Ishikawa (cell line): ENCODE results near the gene GALNT10.

Experiments used
- CEBPB ChIP-seq: IDR thresholded peaks from 2 replicates; pipeline ENCODE4 v1.6.1; 2012
- CREB1 ChIP-seq: IDR thresholded peaks from 2 replicates; pipeline ENCODE4 v1.6.1; 2012; ENCODE audit warnings: low read depth
- EGR1 ChIP-seq: IDR thresholded peaks from 2 replicates; pipeline ENCODE4 v1.6.1; 2012
- EP300 ChIP-seq: IDR thresholded peaks from 2 replicates; pipeline ENCODE4 v1.6.1; 2012; ENCODE audit warnings: borderline replicate concordance
- FOXM1 ChIP-seq: IDR thresholded peaks from 2 replicates; pipeline ENCODE4 v1.6.1; 2012; ENCODE audit warnings: low read depth, borderline replicate concordance
- MAX ChIP-seq: IDR thresholded peaks from 2 replicates; pipeline ENCODE4 v1.6.1; 2012
- NFIC ChIP-seq: IDR thresholded peaks from 2 replicates; pipeline ENCODE4 v1.6.1; 2012
- RAD21 ChIP-seq: IDR thresholded peaks from 2 replicates; pipeline ENCODE4 v1.6.1; 2012; ENCODE audit warnings: low read depth
- TAF1 ChIP-seq: IDR thresholded peaks from 2 replicates; pipeline ENCODE4 v1.6.1; 2012; ENCODE audit warnings: low read depth, mild to moderate bottlenecking
- TCF12 ChIP-seq: IDR thresholded peaks from 2 replicates; pipeline ENCODE4 v1.6.1; 2012; ENCODE audit warnings: low read depth
- TEAD4 ChIP-seq: IDR thresholded peaks from 2 replicates; pipeline ENCODE4 v1.6.1; 2012
- USF1 ChIP-seq: IDR thresholded peaks from 2 replicates; pipeline ENCODE4 v1.6.1; 2012
- YY1 ChIP-seq: IDR thresholded peaks from 2 replicates; pipeline ENCODE4 v1.6.1; 2012; ENCODE audit warnings: low read depth
- ZBTB7A ChIP-seq: IDR thresholded peaks from 2 replicates; pipeline ENCODE4 v1.6.1; 2012; ENCODE audit warnings: low read depth
- TF ChIP-seq, protein P1 (sequence below): IDR thresholded peaks from 2 replicates; pipeline ENCODE4 v1.6.1; 2012; ENCODE audit warnings: low read depth, mild to moderate bottlenecking

The GALNT10 gene

GRCh38 chr5:154461531-154461930 lies 271.0 kb downstream of the GALNT10 start:
- TF ChIP-seq RAD21: peak; percentile 2; the same call in 1 of the 2 replicates
- TF ChIP-seq TEAD4: no peak

DNA sequence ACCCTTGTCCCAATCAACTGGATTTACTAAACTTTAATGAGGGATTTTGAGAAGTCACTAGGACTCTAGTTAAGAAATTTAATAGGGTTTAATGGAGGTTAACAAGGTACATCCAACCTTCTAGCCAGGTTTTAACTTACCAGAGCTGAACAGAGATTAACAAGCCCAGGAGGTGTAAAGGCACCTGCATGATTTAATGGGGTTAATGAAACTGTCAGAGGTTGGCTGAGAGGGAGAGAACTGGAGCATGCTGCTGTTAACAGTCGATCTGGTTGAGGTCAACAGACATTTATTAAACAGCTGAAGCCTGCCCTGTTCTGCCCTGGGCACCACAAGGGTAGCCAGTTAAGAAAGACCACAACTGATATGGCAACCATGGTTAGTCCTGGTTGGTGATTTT lies 273.9 kb downstream of the GALNT10 start:
- no peak for TF ChIP-seq TAF1
- TF ChIP-seq YY1: no peak
- TF ChIP-seq, protein P1, sequence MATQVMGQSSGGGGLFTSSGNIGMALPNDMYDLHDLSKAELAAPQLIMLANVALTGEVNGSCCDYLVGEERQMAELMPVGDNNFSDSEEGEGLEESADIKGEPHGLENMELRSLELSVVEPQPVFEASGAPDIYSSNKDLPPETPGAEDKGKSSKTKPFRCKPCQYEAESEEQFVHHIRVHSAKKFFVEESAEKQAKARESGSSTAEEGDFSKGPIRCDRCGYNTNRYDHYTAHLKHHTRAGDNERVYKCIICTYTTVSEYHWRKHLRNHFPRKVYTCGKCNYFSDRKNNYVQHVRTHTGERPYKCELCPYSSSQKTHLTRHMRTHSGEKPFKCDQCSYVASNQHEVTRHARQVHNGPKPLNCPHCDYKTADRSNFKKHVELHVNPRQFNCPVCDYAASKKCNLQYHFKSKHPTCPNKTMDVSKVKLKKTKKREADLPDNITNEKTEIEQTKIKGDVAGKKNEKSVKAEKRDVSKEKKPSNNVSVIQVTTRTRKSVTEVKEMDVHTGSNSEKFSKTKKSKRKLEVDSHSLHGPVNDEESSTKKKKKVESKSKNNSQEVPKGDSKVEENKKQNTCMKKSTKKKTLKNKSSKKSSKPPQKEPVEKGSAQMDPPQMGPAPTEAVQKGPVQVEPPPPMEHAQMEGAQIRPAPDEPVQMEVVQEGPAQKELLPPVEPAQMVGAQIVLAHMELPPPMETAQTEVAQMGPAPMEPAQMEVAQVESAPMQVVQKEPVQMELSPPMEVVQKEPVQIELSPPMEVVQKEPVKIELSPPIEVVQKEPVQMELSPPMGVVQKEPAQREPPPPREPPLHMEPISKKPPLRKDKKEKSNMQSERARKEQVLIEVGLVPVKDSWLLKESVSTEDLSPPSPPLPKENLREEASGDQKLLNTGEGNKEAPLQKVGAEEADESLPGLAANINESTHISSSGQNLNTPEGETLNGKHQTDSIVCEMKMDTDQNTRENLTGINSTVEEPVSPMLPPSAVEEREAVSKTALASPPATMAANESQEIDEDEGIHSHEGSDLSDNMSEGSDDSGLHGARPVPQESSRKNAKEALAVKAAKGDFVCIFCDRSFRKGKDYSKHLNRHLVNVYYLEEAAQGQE: no peak
- TF ChIP-seq USF1: no peak
- no peak for TF ChIP-seq CEBPB
- no peak for TF ChIP-seq EP300
- TF ChIP-seq NFIC: no peak
- no peak for TF ChIP-seq TEAD4
- TF ChIP-seq FOXM1: no peak

GRCh38 chr5:154465169-154465568 lies 274.6 kb downstream of the GALNT10 start:
- TF ChIP-seq CREB1 (no peak), CEBPB (peak; percentile 85)

DNA sequence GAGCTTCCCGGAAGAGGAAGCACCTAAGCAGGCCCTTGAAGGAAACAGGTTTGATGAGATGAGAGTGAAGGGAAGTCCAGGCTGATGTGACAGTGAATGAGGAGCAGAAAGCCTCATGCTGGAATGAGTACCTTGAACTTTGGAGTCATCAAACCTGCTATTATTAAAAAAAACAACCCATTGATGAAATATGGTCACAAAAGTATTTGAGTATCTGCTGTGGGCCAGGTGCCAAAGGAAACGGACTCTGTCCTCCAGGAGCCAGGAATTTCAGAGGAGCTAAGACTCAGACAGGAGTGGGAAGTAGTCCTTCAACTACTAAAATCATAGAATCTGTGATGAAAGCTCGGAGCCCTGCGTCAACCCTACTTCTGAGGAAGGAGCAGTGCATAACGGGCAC lies 275.6 kb downstream of the GALNT10 start:
- TF ChIP-seq RAD21: no peak
- TF ChIP-seq YY1: no peak
- TF ChIP-seq TAF1: no peak
- no peak for TF ChIP-seq EGR1
- TF ChIP-seq USF1: no peak
- no peak for TF ChIP-seq CEBPB
- TF ChIP-seq CREB1: no peak
- no peak for TF ChIP-seq ZBTB7A
- TF ChIP-seq MAX: no peak
- TF ChIP-seq FOXM1: no peak
- TF ChIP-seq, protein P1: no peak
- no peak for TF ChIP-seq NFIC
- TF ChIP-seq TEAD4: no peak
- no peak for TF ChIP-seq EP300
- TF ChIP-seq TCF12: no peak

DNA sequence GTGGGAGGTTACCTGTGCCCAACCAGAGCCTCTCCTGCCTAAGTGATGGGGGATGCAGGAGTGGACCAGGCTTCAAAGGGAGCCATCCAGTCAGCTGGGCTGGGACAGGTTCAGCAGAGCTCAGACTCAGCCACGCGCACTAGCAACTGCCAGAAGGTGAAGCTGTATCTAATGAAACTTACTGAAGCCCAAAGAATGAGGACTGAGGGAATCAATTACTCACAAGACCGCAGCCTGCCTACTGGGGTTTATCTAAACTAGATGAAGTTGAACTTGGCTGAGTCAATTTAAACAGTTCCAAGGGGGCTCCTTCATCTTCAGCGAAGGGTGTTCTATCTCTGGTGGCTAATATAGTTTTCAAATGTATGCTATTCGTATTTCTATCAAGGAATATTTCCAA lies 276.1 kb downstream of the GALNT10 start:
- no peak for TF ChIP-seq CEBPB
- TF ChIP-seq TCF12: no peak
- TF ChIP-seq TAF1: no peak
- no peak for TF ChIP-seq CREB1
- no peak for TF ChIP-seq MAX
- no peak for TF ChIP-seq USF1

DNA sequence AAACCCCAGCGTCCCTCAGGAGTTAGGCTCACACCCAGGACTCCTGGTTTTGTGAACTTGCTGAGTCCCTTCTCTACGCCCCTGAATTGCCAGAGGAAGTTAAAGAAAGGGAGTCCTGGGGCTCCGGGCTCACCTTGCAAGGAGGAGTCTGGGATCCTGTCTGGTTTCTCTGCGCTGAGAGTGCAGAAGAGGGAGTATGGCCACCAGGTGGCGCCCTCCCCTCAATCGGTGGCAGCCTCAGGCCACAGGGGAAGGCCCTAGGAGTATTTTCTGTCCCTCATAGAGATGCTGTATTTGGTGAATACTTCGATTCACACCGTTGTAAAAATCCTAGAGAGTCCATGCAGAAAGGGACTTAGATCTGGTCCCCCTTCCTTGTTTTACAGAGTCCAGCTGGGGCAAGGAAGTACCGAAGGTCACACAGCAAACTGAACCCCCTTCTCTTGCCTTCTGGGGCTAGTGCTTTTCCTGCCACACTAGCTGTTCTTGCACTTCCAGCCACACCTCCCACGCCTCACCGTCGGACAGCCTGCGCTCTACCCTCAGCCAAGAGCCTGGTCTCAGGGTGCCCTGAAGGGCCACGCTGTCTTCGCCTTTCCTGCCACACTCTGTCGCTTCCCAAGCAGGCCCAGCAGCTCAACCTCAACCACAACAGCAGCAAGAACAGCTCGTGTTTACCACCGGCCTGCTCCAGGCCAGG lies 277.3 kb downstream of the GALNT10 start:
- TF ChIP-seq FOXM1 (no peak), RAD21 (peak; percentile 93), TEAD4 (no peak)

- TF ChIP-seq, protein P1: no peak
These were observed 279.6 kb downstream of the GALNT10 start for GRCh38 chr5:154470137-154470536.
